ENCODE results near the gene ZNF232. TPM values are rescaled to one million over a fixed set of nuclear protein-coding genes. Genes with fewer than 3 reads are reported as not detected.
"Not testable (repeated sequence)": the region's sequence is repeated elsewhere in the genome, so short reads cannot be mapped to it uniquely, and the experiment has no call there.

The ZNF232 gene
- total RNA-seq, 1 experiment from 2014 or later = 11.1 TPM

- TF ChIP-seq, protein P1, sequence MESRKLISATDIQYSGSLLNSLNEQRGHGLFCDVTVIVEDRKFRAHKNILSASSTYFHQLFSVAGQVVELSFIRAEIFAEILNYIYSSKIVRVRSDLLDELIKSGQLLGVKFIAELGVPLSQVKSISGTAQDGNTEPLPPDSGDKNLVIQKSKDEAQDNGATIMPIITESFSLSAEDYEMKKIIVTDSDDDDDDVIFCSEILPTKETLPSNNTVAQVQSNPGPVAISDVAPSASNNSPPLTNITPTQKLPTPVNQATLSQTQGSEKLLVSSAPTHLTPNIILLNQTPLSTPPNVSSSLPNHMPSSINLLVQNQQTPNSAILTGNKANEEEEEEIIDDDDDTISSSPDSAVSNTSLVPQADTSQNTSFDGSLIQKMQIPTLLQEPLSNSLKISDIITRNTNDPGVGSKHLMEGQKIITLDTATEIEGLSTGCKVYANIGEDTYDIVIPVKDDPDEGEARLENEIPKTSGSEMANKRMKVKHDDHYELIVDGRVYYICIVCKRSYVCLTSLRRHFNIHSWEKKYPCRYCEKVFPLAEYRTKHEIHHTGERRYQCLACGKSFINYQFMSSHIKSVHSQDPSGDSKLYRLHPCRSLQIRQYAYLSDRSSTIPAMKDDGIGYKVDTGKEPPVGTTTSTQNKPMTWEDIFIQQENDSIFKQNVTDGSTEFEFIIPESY (IDR thresholded peaks at IDR 0.05; ENCODE audit: extremely low read depth, insufficient replicate concordance, low read length) = no peak
- TF ChIP-seq CEBPB (IDR thresholded peaks at IDR 0.05; ENCODE audit: low read depth) (no peak), JUND (IDR thresholded peaks at IDR 0.05) (no peak), YY1 (IDR thresholded peaks at IDR 0.05; ENCODE audit: extremely low read depth, insufficient replicate concordance, low read depth, low read length) (no peak), EGR1 (IDR thresholded peaks at IDR 0.05; ENCODE audit: low read depth) (peak; percentile 98)
- TF ChIP-seq, protein P2, sequence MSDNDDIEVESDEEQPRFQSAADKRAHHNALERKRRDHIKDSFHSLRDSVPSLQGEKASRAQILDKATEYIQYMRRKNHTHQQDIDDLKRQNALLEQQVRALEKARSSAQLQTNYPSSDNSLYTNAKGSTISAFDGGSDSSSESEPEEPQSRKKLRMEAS (IDR thresholded peaks at IDR 0.05) = peak; percentile 90
Observed at GRCh38 chr17:5111402-5112204, at the start of gene ZNF232 (continued).

- H3K4me1 ChIP-seq (ENCODE audit: control insufficient read depth in 1 of 2, insufficient read depth in 2 of 2, low read length in 2 of 2); intact Hi-C loops (cut with micrococcal nuclease); CTCF ChIA-PET; H3K9ac ChIP-seq (ENCODE audit: low read length); H3K79me2 ChIP-seq (ENCODE audit: insufficient read depth, low read length); H3K4me2 ChIP-seq (ENCODE audit: low read length); H4K20me1 ChIP-seq (ENCODE audit: insufficient read depth); BruUV-seq (replicated peaks); H3K4me3 ChIP-seq (replicated peaks in 1 of 2; ENCODE audit: low read depth in 1 of 2, low read length in 2 of 2); H3K9me3 ChIP-seq (ENCODE audit: control insufficient read depth in 1 of 2, insufficient read depth in 1 of 2, low read depth in 1 of 2, low read length in 2 of 2); H3K9me2 ChIP-seq (ENCODE audit: insufficient read depth); H3K27me3 ChIP-seq (ENCODE audit: insufficient read depth, low read length); H3K36me3 ChIP-seq (ENCODE audit: control insufficient read depth in 1 of 2, insufficient read depth in 2 of 2, low read length in 2 of 2); H3K27ac ChIP-seq (ENCODE audit: low read depth, low read length); H2AFZ ChIP-seq (ENCODE audit: low read depth, low read length, poor library complexity, severe bottlenecking); ATAC-seq; RAD21 ChIA-PET (ENCODE audit: low non-redundant PET in 1 of 2, low total read pairs in 2 of 2, uncharacterized antibody in 2 of 2, unreplicated experiment in 2 of 2); DNase-seq (ENCODE audit: low read depth, low spot score); POLR2A ChIA-PET: not testable (repeated sequence)
Observed at GRCh38 chr17:5160702-5161101, 49.0 kb upstream of the ZNF232 start.

DNA sequence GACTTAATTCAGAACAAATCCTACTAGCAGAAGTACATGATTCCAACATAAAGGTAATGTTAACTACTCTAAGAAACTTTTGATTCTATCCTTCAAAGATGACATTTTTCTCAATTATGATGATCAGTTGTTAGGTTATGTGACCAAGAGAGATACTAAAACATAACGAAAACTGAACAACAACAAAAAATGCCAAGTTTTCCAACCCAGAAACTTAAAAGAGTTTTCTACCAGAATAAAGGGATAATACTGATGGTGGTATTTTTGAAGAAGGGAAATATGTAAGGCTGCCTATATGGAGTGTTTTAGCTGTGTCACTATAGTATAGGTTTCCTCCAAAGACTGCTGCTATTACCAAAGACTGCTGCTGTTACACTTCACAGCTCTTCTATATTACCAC lies 34.4 kb upstream of the ZNF232 start:
- ATAC-seq; CTCF ChIA-PET; H3K36me3 ChIP-seq (ENCODE audit: control insufficient read depth in 1 of 2, insufficient read depth in 2 of 2, low read length in 2 of 2); H4K20me1 ChIP-seq (ENCODE audit: insufficient read depth); POLR2A ChIA-PET; DNase-seq (ENCODE audit: low read depth, low spot score); BruUV-seq (replicated peaks); H3K9ac ChIP-seq (ENCODE audit: low read length); H3K9me3 ChIP-seq (ENCODE audit: control insufficient read depth in 1 of 2, insufficient read depth in 1 of 2, low read depth in 1 of 2, low read length in 2 of 2); intact Hi-C loops (cut with micrococcal nuclease); H3K4me3 ChIP-seq (replicated peaks in 1 of 2; ENCODE audit: low read depth in 1 of 2, low read length in 2 of 2); H3K27ac ChIP-seq (ENCODE audit: low read depth, low read length); H3K4me2 ChIP-seq (ENCODE audit: low read length); H3K9me2 ChIP-seq (ENCODE audit: insufficient read depth); H3K79me2 ChIP-seq (ENCODE audit: insufficient read depth, low read length); RAD21 ChIA-PET (ENCODE audit: low non-redundant PET in 1 of 2, low total read pairs in 2 of 2, uncharacterized antibody in 2 of 2, unreplicated experiment in 2 of 2); H3K4me1 ChIP-seq (ENCODE audit: control insufficient read depth in 1 of 2, insufficient read depth in 2 of 2, low read length in 2 of 2); H2AFZ ChIP-seq (ENCODE audit: low read depth, low read length, poor library complexity, severe bottlenecking); H3K27me3 ChIP-seq (ENCODE audit: insufficient read depth, low read length): not testable (repeated sequence)

GRCh38 chr17:5142877-5143276 lies 31.2 kb upstream of the ZNF232 start:
- H3K9me2 ChIP-seq (ENCODE audit: insufficient read depth); H3K9me3 ChIP-seq (ENCODE audit: control insufficient read depth in 1 of 2, insufficient read depth in 1 of 2, low read depth in 1 of 2, low read length in 2 of 2); RAD21 ChIA-PET (ENCODE audit: low non-redundant PET in 1 of 2, low total read pairs in 2 of 2, uncharacterized antibody in 2 of 2, unreplicated experiment in 2 of 2); ATAC-seq; H3K36me3 ChIP-seq (ENCODE audit: control insufficient read depth in 1 of 2, insufficient read depth in 2 of 2, low read length in 2 of 2); H2AFZ ChIP-seq (ENCODE audit: low read depth, low read length, poor library complexity, severe bottlenecking); H3K79me2 ChIP-seq (ENCODE audit: insufficient read depth, low read length); DNase-seq (ENCODE audit: low read depth, low spot score); H3K4me3 ChIP-seq (replicated peaks in 1 of 2; ENCODE audit: low read depth in 1 of 2, low read length in 2 of 2); BruUV-seq (replicated peaks); POLR2A ChIA-PET; H3K4me1 ChIP-seq (ENCODE audit: control insufficient read depth in 1 of 2, insufficient read depth in 2 of 2, low read length in 2 of 2); H4K20me1 ChIP-seq (ENCODE audit: insufficient read depth); H3K4me2 ChIP-seq (ENCODE audit: low read length); H3K27ac ChIP-seq (ENCODE audit: low read depth, low read length); H3K9ac ChIP-seq (ENCODE audit: low read length); CTCF ChIA-PET; intact Hi-C loops (cut with micrococcal nuclease); H3K27me3 ChIP-seq (ENCODE audit: insufficient read depth, low read length): not testable (repeated sequence)

All from HCT116 (cell line).